Osteoblast (primary cell): Measurements from ENCODE around the gene FARS2. TPM values are rescaled to one million over a fixed set of nuclear protein-coding genes. Genes with fewer than 3 reads are reported as not detected.
A peak's percentile ranks its signal among the peaks of the same experiment; 100 is the strongest.

Experiments
- DNase-seq: peaks from one replicate; pipeline ENCODE4 v3.0.0; 2011; ENCODE audit warnings: low spot score, mixed read lengths; ENCODE audit not compliant: insufficient read length; ENCODE audit errors: missing footprints
- H2AFZ ChIP-seq: 2 replicates; pipeline ENCODE4 v1.6.0; 2011; ENCODE audit warnings: mild to moderate bottlenecking, low read length
- H3K27ac ChIP-seq: 2 replicates; pipeline ENCODE4 v1.5.1; 2011; ENCODE audit warnings: mild to moderate bottlenecking, low read depth, low read length, moderate library complexity
- H3K27me3 ChIP-seq: 2 replicates; pipeline ENCODE4 v1.6.0; 2012; ENCODE audit warnings: mild to moderate bottlenecking, control low read depth, inconsistent platforms, low read length, moderate library complexity; ENCODE audit not compliant: insufficient read depth
- H3K36me3 ChIP-seq: 2 replicates; pipeline ENCODE4 v1.5.1; 2011; ENCODE audit warnings: mild to moderate bottlenecking, low read length, control low read depth, moderate library complexity; ENCODE audit not compliant: insufficient read depth
- H3K4me1 ChIP-seq: 2 replicates; pipeline ENCODE4 v1.5.1; 2011; ENCODE audit warnings: mild to moderate bottlenecking, low read length, control low read depth, moderate library complexity; ENCODE audit not compliant: insufficient read depth
- H3K4me2 ChIP-seq: 2 replicates; pipeline ENCODE4 v1.6.0; 2011; ENCODE audit warnings: mild to moderate bottlenecking, low read length; ENCODE audit not compliant: insufficient read depth
- H3K4me3 ChIP-seq: fragments of 200-600 bp; sonication (generic); 3 replicates; pipeline ENCODE4 v1.5.1; 2012; ENCODE audit warnings: mild to moderate bottlenecking, low read length, inconsistent platforms; ENCODE audit not compliant: insufficient read depth
- H3K79me2 ChIP-seq: 2 replicates; pipeline ENCODE4 v1.6.0; 2012; ENCODE audit warnings: mild to moderate bottlenecking, low read length, control low read depth, inconsistent platforms; ENCODE audit not compliant: insufficient read depth
- H3K9me3 ChIP-seq: 2 replicates; pipeline ENCODE4 v1.5.1; 2011; ENCODE audit warnings: low read depth, low read length, control low read depth
- H4K20me1 ChIP-seq: 2 replicates; pipeline ENCODE4 v1.6.0; 2012; ENCODE audit warnings: mild to moderate bottlenecking, low read length, control low read depth; ENCODE audit not compliant: insufficient read depth
- CTCF ChIP-seq: IDR thresholded peaks from 2 replicates; pipeline ENCODE4 v1.5.1; 2011; ENCODE audit warnings: mild to moderate bottlenecking, low read depth, low read length, moderate library complexity; ENCODE audit errors: extremely low read depth
- total RNA-seq: library from RNA; depleted of rRNA; stranded (reverse); fragments of >200 nt; gene quantifications from 2 replicates; pipeline ENCODE4 v1.2.3, GENCODE V29; 2012

FARS2 gene
- total RNA-seq, 1 donor: 29.7 TPM

- Histone ChIP-seq H3K27me3 (no peaks in the 10 kb centered on the region), H3K79me2 (peaks cover 16% of the 10 kb centered on the region), H3K4me2 (no peak overlapping the region), H4K20me1 (peaks cover 17% of the 10 kb centered on the region), H3K4me1 (peaks cover 2% of the 10 kb centered on the region), H2AFZ (no peak overlapping the region), H3K36me3 (no peaks in the 10 kb centered on the region), H3K27ac (no peak overlapping the region), H3K4me3 (no peak overlapping the region), H3K9me3 (no peaks in the 10 kb centered on the region)
- no peak for DNase-seq
- TF ChIP-seq CTCF: no peak
Observed at GRCh38 chr6:5282191-5282623, 20.9 kb downstream of the FARS2 start.

- no peak overlapping the region for H3K4me2 ChIP-seq
- no peaks in the 10 kb centered on the region for H3K36me3 ChIP-seq
- DNase-seq: no peak
- peaks cover 10% of the 10 kb centered on the region for H3K4me1 ChIP-seq
- H3K27me3 ChIP-seq: no peaks in the 10 kb centered on the region
- H3K79me2 ChIP-seq: peaks cover 17% of the 10 kb centered on the region
- peaks cover 20% of the 10 kb centered on the region for H4K20me1 ChIP-seq
- H3K4me3 ChIP-seq: no peak overlapping the region
- TF ChIP-seq CTCF: no peak
- H3K27ac ChIP-seq: no peak overlapping the region
- no peak overlapping the region for H2AFZ ChIP-seq
- no peaks in the 10 kb centered on the region for H3K9me3 ChIP-seq
Observed at GRCh38 chr6:5285081-5285480, 23.8 kb downstream of the FARS2 start.

- no peak overlapping the region for H3K4me2 ChIP-seq
- peaks cover 10% of the 10 kb centered on the region for H3K4me1 ChIP-seq
- no peak for DNase-seq
- H3K79me2 ChIP-seq: peaks cover 19% of the 10 kb centered on the region
- no peaks in the 10 kb centered on the region for H3K36me3 ChIP-seq
- no peak for TF ChIP-seq CTCF
- no peak overlapping the region for H3K27ac ChIP-seq
- no peak overlapping the region for H3K4me3 ChIP-seq
- no peaks in the 10 kb centered on the region for H3K27me3 ChIP-seq
- H2AFZ ChIP-seq: no peak overlapping the region
- no peaks in the 10 kb centered on the region for H3K9me3 ChIP-seq
- peaks cover 21% of the 10 kb centered on the region for H4K20me1 ChIP-seq
Observed at GRCh38 chr6:5285526-5285925, 24.2 kb downstream of the FARS2 start.

- Histone ChIP-seq H3K4me1 (peaks cover 10% of the 10 kb centered on the region), H3K79me2 (peaks cover 22% of the 10 kb centered on the region), H3K27me3 (no peaks in the 10 kb centered on the region), H3K36me3 (no peaks in the 10 kb centered on the region), H3K9me3 (no peaks in the 10 kb centered on the region), H3K4me2 (peak overlapping the region; percentile 75), H2AFZ (no peak overlapping the region), H4K20me1 (peaks cover 21% of the 10 kb centered on the region), H3K4me3 (no peak overlapping the region), H3K27ac (no peak overlapping the region)
- DNase-seq: no peak
- TF ChIP-seq CTCF: no peak
Observed at GRCh38 chr6:5286780-5287179, 25.5 kb downstream of the FARS2 start.
